Measurements from ENCODE around the gene MTCL3.

Gene MTCL3

DNA sequence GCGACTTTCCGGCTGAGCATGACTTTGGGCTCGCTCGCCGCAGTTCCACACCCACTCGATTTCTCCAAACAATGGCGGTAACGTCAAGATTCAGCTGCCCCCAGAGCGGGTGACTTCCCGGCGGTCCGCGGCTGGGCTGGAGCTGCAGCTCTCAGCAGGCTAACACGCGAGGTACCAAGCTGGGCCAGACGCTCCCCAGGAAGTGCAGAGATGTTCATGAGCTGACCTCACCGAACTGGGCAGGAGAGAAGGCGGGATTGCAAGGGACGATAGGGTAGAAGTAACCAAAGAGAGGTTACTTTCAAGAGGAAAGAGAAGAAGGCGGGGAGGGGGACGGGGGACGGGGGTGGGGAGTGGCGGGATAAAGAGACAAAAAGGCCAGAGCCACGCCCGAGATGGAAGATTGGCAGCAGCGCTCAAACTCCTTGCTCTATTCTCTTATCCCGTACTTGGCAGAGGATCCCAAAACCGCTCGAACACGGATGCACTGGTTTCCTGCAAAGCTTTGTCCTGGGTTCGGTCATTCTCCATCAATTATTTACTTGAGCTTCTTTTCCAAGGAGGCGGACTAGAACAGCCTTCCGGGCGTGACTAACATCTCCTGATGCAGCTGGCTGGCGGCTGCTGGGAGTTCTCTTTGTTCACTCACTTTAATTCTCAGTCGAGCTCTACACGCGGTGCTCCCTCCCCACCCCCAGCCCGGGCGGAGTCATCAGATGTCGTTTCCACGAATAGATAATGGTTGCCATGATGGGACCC is at the start of gene MTCL3:
Gene MTCL3, minus strand, starts transcription at position 626 of the 759 bp plus-strand sequence.
- peak; percentile 35 to 70 for DNase-seq (ENCODE audit: extremely low read depth in 1 of 2, low read depth in 1 of 2)

DNA sequence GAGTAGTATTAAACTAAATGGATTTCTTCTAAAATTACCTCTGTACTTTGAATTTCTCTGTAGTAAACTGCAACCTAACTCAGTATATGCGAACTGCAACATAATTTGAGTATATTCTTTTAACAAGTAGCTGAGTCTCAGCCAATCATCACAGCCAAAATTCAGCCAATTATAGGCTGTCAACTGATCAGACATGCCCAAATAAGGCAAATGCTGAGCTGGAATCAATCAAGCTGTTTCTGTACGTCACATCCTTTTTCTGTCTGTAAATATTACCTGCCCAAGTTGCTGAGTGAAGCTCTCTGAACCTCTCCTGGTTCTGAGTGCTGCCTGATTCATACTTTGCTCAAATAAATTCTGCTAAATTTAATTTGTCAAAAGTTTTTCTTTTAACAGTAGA is 48.3 kb upstream of the MTCL3 start:
- no peak for DNase-seq (ENCODE audit: extremely low read depth in 1 of 2, low read depth in 1 of 2)

DNA sequence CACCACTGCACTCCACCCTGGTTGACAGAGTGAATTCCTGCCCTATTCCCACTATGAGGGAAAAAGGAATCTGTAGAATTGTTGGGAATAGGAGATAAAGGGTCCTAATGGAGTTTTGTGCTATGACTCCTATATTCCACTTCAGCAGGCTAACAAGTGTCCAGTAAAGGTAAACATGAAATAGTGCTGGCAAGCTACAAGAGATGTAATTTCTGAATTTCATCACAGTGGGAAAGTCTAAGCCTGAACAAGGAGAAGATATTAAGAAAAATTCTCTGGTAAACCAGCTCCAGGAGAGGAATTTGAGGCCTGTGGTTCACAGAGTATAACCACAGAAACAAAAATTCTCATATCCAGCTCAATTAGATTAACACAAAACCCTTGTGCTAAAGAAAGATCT is 47.5 kb upstream of the MTCL3 start:
- no peak for DNase-seq (ENCODE audit: extremely low read depth in 1 of 2, low read depth in 1 of 2)

DNA sequence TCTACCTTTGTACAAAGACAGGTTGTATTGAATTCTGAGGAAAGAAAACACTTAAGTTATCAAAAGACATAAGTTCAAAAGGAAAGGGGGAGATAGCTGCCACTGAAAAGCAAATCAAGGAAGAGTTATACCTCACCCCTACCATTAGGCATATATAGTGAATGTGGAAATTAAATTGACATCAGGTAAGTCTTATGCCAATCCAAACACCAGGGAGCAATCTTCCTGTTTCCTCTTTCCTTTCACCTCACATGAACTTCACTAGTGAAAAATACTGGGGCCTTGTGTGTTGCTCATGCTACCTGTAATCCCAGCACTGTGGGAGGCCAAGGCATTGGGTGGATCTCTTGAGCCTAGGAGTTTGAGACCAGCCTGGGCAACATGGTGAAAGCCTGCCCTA is 47.0 kb upstream of the MTCL3 start:
- no peak for DNase-seq (ENCODE audit: extremely low read depth in 1 of 2, low read depth in 1 of 2)

DNA sequence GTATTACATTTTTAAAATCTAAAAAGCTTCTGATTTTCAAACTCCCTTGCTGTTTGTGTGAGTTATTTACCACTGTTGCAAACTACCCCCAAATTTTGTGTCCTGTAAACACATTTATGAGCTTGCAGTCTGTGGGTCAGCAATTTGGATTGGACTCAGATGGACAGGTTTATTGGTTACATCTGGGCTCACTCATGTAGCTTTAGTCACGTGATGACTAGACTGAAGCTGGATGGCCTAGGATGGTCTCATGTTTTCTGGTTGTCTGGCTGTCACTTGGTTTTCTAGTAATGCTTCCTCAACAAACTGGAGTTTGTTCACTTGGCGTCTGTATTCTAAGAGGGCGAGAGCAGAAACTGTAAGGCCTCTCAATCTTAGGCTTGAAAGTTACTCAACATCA is 45.6 kb upstream of the MTCL3 start:
- no peak for DNase-seq (ENCODE audit: extremely low read depth in 1 of 2, low read depth in 1 of 2)

DNA sequence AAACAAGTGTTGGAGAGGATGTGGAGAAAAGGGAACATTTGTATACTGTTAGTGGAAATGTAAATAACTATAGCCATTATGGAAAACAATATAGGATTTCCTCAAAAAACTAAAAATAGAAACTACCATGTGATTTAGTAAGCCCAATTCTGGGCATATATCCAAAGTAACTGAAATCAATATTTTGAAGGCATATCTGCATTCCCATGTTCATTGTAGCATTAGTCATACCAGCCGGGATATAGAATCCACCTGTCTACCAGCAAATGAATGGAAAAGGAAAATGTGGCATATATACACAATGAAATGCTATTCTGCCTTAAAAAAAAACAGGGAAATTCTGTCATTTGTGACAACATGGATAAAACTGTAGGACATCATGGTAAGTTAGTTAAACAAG is 42.5 kb upstream of the MTCL3 start:
- no peak for DNase-seq (ENCODE audit: extremely low read depth in 1 of 2, low read depth in 1 of 2)

DNA sequence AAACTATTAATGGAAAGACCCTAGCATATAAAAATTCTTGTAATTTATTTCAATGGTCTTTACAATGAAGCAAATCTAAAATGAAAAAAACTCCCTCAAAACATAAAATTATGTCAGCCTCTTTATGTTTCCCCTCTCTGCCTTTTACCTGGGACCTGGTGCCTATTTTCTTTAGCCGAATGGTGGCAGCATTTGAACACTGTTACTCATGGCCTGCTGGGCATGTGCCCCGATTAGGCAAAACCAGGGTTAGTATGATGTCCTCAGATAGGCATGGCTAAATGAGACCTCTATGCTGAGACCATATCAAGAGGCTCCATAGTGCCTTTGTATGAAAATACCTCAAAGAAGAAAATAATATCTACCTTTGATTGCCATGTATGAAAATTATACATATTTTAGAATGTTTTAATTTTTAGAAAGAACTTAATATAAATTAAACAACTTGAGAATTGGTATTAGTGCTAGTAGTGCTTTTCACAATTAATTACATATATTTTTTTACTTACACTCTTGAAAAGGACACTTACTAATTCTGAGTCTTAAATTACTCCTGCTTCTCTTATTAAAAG is 35.4 kb upstream of the MTCL3 start:
- no peak for DNase-seq (ENCODE audit: extremely low read depth in 1 of 2, low read depth in 1 of 2)

DNA sequence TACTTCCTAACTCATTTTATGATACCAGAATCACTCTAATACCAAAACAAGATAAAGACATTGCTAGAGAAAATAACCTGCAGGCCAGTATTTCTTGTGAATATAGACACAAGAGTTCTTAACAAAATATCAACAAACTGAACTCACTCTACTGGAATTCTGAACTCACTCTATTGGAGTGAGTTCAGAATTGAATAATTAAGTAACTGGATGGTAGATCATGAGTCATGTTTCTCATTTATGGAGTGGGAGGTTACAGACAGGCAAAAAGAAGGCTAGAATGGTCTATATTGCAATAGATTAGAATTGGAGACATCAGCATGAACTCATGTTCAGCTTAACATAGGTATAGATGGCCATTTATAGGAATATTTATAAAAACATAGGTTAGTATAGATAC is 31.3 kb upstream of the MTCL3 start:
- DNase-seq (ENCODE audit: extremely low read depth in 1 of 2, low read depth in 1 of 2), result no peak

DNA sequence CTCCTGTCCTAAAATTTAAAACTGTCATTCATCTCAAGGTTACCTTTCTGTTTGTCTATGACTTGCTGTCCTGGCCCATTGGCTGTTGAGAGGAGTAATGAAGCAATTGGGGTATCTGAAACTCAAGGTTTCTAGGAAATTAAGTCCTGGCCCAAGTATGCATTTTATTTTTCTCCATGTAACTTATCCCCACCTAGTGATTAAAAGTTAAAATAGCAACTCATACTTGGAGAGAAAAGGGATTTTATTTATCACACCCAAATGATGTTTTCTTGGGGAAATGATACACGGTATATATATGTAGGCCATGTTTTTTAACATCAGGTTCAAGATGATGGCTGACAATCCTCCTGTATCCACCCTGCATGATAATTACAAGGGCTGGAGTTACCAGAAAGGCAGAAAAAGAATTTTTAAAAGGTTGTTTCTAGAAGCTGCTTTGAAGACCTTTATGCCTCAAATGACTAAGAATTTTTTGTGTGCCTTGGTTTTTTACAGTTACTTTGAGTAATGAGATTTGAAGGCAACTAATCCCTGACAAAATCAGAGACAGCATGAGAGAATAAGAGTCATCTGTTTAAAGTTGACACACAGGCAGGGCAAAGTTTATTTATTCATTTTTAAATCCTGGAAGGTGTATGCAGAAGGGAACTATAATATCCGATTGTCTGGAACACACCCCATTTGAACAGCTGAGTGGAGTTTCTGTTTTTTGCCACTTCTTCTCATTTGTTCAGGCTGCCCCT is 28.9 kb upstream of the MTCL3 start:
- no peak for DNase-seq (ENCODE audit: extremely low read depth in 1 of 2, low read depth in 1 of 2)

DNA sequence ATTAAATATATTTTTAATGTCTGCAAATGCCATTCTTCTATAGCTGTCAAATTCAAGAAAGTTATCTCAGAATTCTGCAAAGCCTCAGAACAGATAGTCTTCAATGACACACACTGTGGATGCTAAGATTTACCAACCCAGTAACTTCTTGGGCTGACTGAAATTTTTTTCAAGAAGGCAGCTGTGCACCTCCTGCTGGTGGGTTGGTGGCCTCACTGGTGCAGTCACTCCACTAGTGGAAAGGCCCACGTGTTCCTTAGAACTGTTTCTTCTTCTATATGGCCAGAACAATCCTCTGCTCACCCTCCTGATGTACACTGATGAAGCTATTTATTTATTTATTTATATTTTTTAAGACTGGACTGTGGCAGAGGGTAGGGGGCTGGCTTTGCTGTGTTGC is 28.1 kb upstream of the MTCL3 start:
- DNase-seq (ENCODE audit: extremely low read depth in 1 of 2, low read depth in 1 of 2), result no peak

DNA sequence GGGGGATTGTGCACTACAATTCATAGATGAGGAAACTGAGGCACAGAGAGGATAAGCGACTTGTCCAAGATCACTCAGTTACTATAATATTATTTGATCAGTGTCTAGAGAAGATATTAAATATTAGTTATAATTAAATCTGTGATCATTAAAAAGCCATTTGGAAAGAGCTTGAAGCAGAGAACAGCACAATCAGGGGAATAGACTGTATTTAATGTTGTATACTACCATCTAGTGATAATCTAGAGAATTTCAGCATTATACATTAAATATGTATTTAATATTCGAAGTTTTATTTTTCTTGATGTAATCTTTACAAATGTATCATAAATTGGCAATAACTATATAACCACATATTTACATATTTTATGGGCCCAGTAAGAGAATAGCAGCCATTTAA is 20.1 kb upstream of the MTCL3 start:
- no peak for DNase-seq (ENCODE audit: extremely low read depth in 1 of 2, low read depth in 1 of 2)

DNA sequence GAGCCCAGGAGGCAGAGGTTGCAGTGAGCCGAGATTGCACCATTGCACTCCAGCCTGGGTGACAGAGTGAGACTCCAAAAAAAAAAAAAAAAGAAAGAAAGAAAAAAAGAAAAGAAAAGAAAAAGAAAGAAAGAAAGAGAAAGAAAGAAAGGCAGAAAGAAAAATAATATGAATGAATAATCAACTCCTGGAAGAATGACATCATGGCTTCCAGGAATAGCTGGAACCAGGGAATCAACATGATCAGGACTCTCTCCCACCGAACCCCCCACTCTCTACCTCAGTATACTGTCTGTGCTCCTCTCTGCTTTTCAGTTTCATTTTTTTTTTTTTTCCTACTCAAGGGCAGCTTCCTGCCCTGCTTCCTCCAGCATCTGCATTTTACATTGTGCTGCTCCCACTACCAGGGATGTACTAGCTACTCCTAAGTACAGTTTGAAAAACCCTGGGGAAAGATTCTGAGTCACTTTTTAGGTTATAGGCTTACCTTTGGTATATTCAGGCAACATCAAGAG is 19.7 kb upstream of the MTCL3 start:
- DNase-seq (ENCODE audit: extremely low read depth in 1 of 2, low read depth in 1 of 2), result no peak

DNA sequence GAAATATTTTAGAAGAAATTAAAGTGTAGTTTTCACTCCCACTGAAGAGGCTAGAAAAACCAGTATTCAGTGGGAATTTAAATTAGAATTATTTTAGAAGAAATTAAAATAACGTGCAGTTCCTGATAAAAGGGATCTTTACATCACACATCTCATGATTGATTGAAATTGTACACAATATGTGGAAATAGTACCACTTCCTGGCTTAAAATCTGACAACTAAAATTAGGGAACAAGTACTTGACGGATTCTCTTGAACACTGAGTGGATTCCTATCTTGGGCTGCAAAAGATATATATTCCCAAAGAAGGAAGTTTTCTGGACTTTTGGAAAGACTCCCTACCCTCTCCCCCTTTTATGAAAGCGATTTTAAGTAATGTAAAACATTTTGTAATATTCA is 14.6 kb upstream of the MTCL3 start:
- no peak for DNase-seq (ENCODE audit: extremely low read depth in 1 of 2, low read depth in 1 of 2)

DNA sequence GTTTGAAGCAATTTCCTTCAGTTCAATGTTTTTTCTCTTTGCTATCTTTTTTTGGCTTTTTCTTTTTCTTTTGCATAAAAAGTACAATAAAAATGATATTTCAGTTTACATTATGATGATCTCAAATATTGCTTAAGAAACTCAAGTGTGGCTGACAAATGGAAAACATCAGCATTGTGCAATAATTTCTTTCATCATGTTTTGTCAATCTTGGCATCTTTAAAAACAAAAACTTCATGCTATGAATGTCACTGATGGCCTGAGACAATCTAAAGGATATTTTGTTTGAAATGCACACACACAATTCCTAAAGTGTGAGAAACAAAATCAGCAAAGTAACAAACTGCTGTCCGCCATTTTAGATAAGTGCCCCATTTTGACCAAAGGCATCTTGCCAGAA is 13.9 kb upstream of the MTCL3 start:
- no peak for DNase-seq (ENCODE audit: extremely low read depth in 1 of 2, low read depth in 1 of 2)

DNA sequence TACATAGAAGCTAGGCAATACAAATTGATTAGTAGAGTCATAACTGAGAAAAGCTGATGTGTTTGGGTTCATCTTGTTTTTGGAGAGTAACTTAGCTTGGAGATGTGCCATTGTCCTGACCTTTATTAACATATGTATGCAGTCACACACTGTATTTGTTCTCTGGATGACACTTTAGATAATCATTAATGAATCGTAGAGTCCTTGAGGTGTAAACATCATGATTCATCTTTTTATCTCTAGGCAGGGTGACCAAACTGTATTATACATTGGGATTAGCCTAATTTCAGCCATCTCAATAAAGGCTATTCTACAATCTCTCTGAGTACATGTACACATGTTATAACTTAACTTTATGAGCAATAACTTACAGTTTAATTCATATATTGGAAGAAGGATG is 3.6 kb upstream of the MTCL3 start:
- no peak for DNase-seq (ENCODE audit: extremely low read depth in 1 of 2, low read depth in 1 of 2)

DNA sequence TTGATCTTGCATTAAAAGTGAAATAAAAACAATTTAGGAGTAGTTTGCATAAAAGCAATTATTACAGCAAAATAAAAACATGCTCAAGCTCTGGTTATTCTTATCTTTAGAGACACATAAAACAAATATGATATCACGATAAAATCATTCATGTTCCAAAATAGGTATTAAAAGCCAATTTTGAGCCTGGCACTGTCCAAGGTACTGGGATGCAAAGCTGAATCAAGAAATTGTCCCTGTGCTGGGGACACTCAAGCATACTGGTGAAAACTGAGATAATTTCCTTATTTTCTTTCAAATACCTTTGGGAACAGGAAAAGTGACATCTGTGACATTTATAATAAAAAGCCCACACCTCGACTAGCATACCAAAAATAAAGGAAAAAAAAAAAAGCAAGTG is 931 bp upstream of the MTCL3 start:
- no peak for DNase-seq (ENCODE audit: extremely low read depth in 1 of 2, low read depth in 1 of 2)

DNA sequence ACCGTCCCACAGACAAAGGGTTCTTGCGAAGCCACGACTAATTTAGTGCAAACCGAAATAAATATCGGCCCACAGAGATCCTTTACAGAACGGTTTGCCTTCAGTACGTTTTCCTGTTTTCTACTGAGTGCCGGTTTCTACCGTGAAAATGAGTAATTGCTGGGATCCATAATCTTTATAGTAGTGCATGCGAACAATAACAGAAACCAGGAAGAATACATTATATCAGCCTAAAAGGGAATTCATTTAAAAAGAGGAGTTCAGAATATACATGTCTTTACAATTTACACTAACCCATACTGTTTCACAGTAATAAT is 292 bp upstream of the MTCL3 start:
- no peak for DNase-seq (ENCODE audit: extremely low read depth in 1 of 2, low read depth in 1 of 2)

DNA sequence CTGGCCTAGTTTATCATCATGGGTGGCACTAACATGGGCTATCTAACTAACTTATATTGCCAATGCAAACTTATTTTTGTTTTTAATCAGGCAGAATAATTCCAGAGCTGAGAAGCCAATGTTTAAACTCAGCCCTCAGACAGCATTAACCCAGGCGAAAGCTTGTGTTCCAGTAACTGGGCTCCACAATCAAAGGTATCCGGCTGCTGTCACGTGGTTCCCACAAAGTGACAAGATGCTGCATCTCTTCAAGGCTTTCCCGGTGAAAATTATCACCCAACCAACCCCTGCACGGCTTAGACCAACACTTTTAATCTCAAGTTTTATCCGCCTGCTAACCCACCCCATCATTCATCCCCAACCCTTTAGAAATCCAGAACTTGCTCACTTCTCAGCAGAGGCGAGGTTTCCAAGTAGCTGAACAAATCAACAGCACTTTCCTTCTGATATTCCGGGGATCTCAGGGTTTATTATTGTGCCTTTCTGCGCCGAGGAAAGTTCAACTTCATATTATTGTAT is 885 bp downstream of the MTCL3 start:
- DNase-seq (ENCODE audit: extremely low read depth in 1 of 2, low read depth in 1 of 2), result no peak

DNA sequence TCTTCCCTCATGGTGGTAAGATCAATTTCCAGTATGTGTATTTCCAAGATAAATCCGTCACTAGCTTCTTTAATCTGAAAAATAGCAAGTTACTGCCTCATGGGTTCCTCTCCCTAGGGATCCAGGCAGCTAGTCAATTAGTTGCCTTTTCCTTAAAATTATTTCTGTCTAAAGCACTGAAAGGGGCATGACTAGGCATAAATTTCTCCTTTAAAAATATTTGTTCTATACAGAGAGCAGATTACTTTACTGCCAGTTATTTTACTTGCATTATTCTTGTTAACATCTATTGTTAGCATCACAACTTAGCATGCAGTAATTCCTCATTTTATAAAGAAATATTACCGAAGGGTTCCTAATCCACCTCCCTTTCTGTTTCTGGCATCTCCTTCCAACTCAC is 1.4 kb downstream of the MTCL3 start:
- DNase-seq (ENCODE audit: extremely low read depth in 1 of 2, low read depth in 1 of 2), result no peak

DNA sequence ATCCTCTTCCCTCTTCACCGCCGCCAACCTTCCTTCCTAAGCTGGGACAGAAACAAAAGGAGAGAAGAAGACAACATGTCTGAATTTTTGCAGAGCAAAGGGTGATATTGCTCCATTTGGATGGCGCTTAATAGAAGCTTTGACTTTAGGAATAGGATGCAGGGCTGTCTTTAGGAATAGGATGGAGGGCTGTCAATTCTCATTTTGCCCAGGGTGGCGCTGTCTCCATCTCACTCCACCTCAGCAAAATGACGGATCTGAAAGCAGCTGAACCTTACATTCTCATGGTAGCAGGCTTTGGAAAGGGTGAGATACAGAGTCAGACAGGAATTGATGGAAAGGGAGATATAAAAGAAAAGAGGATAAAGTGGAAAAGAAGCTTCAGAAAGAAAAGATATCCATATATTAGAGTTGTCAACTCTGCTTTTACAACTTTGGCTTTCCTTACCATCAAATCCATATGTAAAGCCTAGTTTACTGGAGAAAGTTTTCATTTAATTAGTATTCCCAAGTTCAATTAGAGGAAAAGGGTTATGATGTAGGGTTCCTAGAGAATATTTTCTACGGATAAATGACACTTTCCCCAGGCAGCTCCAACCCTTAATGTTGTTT is 2.4 kb downstream of the MTCL3 start:
- DNase-seq (ENCODE audit: extremely low read depth in 1 of 2, low read depth in 1 of 2), result no peak

DNA sequence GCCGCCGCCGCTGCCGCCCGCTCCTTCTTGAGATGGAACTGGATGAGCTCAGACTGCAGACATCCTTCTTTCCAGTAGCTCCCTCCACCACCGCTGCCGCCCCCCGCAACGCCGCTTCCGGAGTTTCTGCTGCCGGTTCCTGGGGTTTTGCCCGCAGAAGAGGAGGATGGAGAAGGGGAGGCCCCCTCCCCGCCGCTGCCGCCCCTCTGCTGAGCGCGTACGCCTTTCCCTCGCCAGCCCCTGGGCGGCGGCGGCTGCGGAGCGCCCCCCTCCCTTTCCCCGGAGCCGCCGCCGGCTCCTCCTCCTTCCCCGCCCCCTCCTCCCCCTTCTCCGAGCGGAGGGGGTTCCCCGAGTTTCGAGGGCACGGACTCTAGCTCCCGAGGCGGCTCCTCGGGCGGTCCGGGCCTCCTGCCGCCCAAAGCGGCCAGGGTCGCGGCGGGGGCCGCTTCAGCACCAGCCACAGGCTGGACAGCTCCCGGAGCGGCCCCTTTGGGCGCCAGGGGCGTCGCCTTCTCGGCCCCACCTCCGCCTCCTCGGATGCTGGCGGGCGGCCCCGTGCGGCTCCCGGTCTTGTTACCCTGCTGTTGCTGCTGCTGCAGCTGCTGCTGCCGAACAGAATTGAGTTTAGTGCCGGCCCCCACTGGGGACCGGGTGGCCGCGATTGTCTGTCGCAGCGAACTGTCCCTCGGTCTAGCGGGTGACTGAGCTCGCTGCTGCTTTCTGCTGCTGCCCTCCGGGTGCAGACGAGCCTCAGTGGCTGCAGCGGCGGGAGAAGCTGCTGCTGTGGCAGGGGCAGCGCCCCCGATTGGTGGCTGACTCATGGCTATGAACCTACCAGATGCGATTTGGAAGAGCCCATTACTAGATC is 3.1 kb downstream of the MTCL3 start:
- DNase-seq (ENCODE audit: extremely low read depth in 1 of 2, low read depth in 1 of 2), result peak; percentile 35 to 60

All from stimulated activated CD8-positive, alpha-beta memory T cell treated with anti-CD3 and anti-CD28 coated beads, Interleukin-7, amount 100 ng/mL, for 48 hours (primary cell).